NT2/D1 (cell line): Measurements from ENCODE around the gene MTCP1.

Source experiments
- YY1 ChIP-seq: IDR thresholded peaks from 2 replicates; pipeline ENCODE4 v1.6.1; 2011; ENCODE audit not compliant: insufficient read length, insufficient read depth
- ZNF274 ChIP-seq: IDR thresholded peaks from 2 replicates; pipeline ENCODE4 v1.6.1; 2011; ENCODE audit warnings: mild to moderate bottlenecking, low read depth, low read length

DNA sequence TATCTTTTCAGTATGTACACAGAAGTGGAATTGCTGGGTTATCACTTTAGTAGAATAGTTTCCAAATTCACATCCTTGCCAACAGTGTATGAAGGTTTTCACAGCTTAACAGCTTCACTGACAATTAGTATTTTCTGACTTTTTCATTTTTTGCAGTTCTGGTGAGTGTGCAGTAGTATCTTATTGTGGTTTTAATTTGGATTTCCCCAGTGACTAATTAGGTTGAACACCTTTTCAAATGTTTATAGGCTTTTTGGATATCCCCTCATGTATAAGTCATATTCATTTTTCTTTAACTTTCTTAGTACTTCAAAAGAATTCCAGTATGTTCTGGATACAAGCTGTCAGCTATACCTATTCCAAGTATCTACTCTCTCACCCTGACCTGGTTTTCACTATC lies 37.5 kb upstream of the MTCP1 start:
- TF ChIP-seq YY1 (no peak), ZNF274 (no peak)
